GM18507 (cell line): Measurements from ENCODE around the gene NMRK2.
A peak's percentile ranks its signal among the peaks of the same experiment; 100 is the strongest.
"Not testable (repeated sequence)": the region's sequence is repeated elsewhere in the genome, so short reads cannot be mapped to it uniquely, and the experiment has no call there.

Experiments used
- DNase-seq: peaks from one replicate; pipeline ENCODE4 v3.0.0; 2011; ENCODE audit warnings: low read depth; ENCODE audit not compliant: insufficient read length; ENCODE audit errors: extremely low spot score
- FAIRE-seq: peaks from 2 replicates; lab custom pipeline; 2011; peaks lifted over from hg19 to GRCh38; lab: Jason Lieb, UNC

Gene NMRK2

DNA sequence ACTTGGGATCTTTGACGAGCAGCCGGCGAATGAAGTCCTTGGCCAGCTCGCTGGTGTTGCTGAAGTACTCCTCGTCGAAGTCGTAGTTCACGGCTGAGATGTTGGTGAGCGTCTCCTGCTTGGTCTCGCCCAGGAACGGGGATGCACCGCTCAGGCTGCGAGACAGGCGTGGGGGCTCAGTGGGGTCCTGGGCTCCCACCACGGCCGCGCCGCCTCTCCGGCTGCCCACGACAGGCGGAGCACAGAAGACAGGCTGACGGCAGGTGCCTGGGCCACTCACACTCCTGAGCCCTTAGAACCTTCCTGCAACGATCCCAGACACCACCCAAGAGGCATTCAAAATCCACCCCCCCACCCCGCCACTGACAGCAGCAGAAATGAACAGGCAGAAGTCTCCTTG lies 28.1 kb downstream of the NMRK2 start:
- no peak for DNase-seq
- no peak for FAIRE-seq

DNA sequence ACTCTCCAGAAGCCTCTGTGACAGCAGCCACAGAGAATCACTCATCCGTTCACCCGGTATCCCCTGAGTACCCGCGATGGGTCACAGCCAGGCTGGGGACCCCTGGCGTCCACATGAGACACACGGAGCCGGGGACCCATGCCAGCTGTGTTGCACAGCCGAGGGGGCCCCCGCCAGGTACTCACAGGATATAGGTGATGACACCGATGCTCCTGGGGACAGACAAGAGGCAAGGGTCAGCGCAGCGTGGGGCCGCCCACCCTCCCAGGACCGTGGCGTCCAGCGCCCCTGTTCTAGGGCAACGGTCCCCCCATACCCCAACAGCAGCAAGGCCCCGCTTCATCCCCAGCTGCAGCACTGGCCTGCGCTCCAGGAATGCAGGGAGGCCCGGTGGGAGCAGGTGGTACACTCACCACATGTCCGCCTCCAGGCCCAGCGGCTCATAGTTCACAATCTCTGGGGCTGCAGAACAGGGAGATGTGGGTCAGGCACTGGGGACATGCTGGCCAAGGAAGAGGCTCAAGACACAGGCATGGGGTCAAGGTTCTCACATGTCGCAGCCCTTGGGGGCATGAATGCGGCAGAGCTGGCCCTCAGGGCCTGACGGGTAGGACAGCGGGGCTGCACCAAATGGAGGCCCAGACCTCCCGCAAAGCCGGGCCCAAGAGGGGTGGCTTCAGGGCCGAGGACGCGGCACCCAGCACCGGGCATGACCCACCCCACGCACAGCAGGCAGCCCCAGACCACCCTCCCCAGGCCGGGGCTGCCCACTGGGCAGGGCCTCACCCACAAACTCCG lies 30.8 kb downstream of the NMRK2 start:
- no peak for DNase-seq
- no peak for FAIRE-seq

DNA sequence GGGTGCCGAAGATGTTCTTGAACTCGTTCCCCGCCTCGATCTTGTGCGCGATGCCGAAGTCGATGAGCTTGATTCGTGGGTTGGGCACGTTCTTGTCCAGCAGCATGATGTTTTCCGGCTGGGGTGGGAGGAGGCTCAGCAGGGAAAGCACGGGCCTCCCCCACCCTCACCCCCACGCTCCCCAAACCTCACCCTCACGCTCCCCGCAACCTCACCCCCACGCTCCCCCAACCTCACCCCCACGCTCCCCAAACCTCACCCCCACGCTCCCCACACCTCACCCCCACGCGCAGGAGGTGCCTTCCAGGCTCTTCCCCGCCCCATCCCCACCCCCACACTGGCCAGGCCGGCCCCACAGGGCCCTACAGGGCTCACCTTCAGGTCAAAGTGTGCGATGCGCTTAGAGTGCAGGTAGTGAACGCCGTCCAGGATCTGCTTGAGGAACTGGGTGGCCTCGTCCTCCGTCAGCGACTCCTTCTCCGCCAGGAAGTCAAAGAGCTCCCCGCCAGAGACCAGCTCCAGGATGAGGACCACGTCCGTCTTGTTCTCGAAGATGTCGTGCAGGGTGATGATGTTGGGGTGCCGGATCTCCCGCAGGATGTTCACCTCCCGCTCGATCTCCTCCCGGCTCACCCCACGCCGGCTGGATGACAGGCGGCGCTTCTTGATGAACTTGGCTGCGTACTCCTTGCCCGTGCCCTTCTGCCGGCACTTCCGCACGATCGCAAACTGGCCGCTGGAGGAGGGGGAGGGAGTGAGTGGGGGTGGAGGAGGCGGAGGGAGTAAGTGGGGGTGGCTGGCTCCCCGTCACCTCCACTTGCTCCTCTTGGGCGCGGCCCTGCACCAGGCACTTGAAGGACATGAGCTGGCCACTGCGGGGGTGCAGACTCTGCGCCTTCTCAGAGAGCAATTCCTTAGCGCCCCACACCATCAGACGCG lies 31.7 kb downstream of the NMRK2 start:
- FAIRE-seq (no peak), DNase-seq (no peak)

GRCh38 chr19:3966051-3967017 lies 33.5 kb downstream of the NMRK2 start:
- DNase-seq (no peak), FAIRE-seq (no peak)

- not testable (repeated sequence) for FAIRE-seq
These were observed 35.1 kb downstream of the NMRK2 start for GRCh38 chr19:3967983-3968382.

DNA sequence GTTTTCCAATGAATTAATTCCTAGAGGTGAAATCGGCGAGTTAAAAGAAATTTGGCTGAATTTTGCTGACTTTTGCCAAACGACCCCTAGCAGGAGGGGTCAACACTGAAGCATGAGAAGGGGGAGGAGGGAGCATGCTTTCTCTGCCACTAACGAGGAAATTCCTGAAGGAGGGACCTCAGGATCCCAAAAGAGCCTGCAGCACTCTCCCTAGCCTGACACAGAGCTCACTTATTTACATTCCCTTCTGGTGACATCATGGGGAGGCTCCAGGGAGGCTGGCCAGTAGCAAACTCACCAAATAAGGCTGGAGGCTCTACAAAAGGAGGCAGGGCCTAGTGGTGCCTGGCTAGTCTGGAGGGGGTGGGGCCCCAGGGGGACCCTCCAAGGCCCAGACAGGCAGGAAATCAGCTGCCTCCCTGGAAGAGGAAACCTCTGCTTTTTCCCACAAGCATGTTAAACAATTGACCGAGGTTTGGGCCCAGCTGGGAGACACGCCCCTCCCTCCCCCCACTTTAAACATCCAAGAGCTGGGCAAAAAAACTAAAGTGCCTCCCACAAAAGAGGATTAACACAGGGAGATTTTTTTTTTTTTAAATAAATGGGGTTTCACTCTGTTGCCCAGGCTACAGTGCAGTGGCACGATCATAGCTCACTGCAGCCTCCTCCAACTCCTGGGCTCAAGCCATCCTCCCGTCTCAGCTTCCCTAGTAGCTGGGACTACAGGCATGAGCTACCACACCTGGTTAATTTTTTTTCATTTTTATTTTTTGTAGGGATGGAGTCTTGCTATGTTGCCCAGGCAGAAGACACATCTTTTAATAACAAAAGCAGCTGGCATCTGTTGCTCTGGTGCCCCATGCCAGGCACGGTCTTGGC lies 35.9 kb downstream of the NMRK2 start:
- FAIRE-seq (no peak), DNase-seq (no peak)

More at GRCh38 chr19:3967983-3968382, 35.1 kb downstream of the NMRK2 start:
- DNase-seq, result not testable (repeated sequence)

DNA sequence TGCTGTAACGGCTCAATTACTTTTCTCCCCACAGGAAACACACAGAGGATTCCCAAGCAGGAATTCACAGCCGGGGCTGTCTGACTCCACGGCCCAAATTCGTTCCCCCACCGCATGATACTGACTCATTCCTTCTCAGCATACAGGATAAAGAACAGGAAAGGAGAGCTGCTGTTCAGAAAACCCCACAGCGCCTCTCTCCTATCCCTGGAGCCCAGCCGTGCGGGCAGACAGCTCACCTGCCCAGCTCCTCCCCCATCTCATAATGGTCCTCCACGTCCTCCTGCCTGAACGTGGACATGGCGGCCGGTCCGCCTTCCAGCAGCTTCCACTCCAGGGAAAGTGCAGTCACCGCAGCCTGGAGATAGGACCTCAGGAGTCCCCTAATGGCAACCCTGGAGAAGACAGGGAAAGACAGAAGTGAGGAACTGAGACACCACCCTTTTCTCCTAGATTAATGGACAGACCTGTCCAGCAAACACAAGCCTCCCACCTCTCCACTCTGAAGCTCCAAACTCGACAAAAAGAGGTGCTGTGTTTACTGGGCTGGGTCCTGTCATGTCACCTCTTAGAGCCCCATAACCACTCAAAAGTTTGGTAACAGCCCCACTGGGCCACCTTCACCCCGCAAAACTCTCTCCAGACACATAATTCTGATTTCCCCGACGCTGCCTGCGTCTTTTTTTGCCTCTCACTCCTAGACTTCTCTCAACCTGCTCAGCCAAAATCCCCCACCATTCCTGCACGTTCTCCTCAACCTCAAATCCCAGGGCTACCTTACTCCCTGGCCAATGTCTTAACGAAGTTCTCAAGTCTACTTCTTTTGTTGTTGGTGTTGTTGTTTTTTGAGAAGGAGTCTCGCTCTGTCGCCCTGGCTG lies 36.8 kb downstream of the NMRK2 start:
- FAIRE-seq, result no peak
- no peak for DNase-seq

DNA sequence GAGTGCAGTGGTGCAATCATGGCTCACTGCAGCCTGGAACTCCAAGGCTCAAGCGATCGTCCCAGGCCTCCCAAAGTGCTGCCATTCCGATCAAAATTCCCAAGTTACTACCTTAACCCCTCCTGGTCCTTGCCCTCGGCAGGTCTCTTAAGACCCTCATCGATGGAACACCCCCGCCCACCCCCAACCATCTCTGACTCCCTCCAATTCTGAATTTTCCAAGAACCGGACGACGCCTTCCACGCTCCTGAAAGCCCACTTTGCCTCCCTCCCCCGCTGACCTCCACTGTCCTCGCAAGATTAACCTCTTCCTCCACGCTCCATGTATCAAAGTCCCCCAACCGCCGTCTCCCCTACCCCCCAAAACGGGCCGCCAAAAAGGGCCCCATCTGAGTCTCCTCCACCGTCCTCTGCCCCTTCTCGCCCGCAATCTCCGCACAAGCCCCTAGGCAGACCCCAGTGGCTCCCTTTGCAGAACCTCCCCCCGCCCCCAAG lies 37.5 kb downstream of the NMRK2 start:
- FAIRE-seq (no peak), DNase-seq (no peak)

DNA sequence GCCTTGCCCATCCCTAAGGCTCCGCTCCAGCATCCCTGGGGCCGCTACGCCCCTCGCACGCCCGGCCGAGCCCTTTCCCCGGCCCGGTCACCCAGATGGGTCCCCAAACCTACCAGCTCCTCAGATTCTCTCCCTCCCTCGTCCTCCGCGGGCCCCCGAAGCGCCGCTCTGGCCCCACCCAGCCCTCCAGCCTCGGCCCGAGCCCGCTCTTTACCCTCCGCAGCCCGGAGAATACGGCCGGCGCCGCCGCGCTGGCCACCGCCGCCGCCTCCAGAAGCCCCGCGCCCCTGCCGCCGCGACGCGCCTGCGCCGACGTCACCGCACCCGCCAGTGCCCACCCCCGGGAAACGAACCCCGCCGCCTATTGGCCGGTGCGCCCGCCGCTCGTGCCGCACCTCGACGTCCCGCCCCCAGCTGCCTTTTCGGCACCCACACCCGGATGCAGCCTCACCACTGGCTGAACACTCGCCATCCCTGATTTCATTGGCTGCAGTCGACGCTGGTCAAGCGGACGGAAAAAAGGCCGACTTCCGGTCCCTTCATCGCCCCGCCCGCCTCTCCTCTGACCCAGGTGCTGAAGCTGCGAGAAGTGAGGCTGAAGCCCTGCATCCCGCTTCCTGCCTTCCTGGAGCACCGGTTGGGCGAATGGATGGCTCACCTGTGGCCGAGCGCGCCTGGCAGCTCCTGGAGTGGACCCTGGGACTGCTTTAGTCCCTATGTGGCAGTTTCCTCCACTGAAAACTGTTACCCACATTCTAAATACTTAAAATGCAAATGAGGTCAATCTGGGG lies 38.1 kb downstream of the NMRK2 start, which contains the start of gene DAPK3:
TSS of gene DAPK3 (minus strand) at position 292 of the 791 bp plus-strand sequence. CDS start 1,364 bp downstream, outside the sequence.
- peak; percentile 97 for FAIRE-seq

DNA sequence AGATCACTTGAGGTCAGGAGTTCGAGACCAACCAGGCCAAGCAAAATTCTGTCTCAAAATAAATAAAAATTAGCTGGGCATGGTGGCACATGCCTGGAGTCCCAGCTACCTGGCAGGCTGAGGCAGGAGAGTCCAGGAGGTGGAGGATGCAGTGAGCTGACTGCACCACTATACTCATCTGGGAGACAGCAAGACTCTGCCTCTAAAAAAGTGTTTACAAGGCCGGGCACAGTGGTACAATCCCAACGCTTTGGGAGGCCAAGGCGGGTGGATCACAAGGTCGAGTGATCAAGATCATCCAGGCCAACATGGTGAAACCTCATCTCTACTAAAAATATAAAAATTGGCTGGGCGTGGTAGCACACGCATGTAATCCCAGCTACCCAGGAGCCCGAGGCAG lies 42.3 kb downstream of the NMRK2 start:
- DNase-seq (no peak), FAIRE-seq (no peak)

More for the DNA sequence above, 38.1 kb downstream of the NMRK2 start, which contains the start of gene DAPK3:
- peak; percentile 94 for DNase-seq

- DNase-seq (no peak), FAIRE-seq (no peak)
These were observed 42.8 kb downstream of the NMRK2 start for GRCh38 chr19:3975637-3976087.

DNA sequence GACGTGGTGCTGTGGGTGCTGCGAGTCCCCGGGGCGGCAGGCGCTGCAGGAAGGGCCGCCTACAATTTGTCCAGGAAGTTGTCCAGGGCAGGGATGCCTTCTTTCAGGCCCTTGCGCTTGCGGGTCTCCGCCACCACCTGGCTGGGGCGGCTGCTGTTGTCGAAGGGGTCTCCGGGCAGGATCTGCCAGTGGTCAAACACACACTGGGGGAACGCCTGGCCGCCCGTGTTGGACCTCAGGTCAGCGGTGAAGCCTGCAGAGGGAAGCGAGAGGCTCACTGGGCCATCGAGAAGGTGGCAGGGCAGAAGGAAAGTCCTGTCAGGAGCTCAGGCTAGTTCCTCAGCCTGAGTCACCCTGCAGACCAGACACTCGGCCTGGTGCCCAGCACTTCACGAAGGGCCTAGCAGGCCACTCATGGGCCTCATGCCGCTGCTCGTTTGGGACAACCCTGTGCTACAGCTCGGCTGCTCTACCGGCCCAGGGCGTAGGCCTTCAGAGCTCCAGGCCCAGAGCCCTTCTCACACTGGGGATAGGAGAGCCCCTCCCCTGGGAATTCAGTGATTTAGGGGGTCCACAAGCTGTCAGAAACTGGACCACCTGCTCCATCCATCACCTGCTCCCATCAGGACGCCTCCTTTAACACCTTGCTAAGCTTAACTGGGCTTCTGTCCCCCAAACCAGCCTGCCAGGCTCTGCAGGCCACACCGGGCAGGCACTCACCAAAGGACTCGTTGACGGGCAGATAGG lies 43.8 kb downstream of the NMRK2 start:
- no peak for DNase-seq
- FAIRE-seq, result no peak

DNA sequence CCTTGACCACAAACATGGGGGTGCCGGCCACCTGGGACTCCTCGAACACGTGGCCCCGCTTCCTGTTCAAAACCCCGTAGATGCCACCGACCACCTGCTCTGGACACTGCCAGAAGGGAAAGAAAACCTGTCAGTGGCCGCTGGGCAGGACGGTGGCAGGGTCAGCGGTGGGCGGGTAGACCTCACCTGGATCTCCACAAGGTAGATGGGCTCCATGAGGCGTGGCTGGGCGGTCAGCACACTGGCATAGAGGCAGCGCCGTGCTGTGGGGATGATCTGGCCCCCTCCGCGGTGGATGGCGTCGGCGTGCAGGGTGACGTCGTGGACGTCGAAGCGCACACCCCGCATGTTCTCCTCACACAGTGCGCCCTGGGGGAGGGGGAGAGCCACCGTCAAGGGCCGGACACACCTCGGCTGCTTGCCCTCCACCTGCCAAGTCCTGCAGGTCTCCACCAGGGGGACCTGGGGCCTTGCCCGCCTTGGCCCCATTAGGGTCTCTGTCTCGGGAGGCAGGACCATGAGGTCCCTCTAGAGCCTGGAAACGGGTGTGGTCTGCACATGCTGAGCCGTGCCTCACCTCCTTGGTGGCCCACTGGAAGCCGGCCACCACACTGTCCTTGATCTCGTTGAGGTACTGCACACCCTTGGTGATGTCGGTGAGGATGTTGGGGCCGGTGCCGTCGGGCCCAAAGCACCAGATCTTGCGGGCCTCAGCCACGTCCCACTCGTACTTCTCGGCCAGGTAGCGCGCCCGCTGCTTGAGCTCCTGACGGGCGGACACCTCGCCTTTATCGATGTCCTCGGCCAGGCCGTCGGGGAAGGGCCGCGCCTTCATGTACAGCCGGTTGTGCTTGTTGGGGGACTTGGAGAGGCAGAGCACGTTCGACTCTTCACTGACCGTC lies 44.6 kb downstream of the NMRK2 start:
- FAIRE-seq (no peak), DNase-seq (no peak)

DNA sequence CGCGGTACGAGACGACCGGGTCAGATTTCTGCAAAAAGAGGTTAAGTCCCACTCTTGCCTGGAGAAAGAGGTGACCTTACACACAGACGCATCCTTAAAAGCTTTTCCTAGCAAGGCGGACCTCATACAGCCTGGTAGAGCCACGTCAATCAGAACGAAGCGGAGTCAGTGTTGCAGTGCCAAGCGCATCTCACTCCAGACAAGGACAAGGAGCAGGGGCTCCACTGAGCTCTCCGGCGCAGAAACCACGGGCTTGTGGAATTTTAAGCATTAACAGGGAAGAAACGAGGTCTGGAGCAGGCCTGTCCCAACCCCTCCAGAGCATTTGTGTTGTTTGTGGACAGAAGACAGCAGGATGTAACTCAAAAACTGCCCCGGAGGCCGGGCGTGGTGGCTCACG lies 45.3 kb downstream of the NMRK2 start:
- DNase-seq (no peak), FAIRE-seq (no peak)

DNA sequence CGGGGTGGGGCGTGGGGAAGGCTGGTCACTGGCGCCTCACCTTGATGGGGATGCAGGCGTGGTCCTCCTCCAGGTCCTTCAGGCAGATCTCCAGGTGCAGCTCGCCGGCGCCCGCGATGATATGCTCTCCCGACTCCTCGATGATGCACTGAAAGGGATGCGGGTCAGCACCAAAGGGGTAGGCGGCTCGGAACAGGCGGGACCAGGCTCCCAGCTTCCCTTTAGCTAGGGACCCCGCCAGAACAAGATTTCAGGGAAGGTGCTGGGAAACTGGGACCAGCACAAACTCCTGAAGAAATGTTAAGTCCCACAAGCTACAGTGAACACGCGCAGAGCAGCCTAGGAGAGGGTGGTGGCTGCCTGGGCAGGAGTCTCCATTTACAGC lies 46.4 kb downstream of the NMRK2 start:
- FAIRE-seq (no peak), DNase-seq (no peak)
